HG03097 (cell line): Measurements from ENCODE around the gene ADM.

ENCODE experiments used
- ATAC-seq: cut with Tn5 transposase; IDR thresholded peaks from one replicate; pipeline ENCODE4 v1.9.1; 2021; ENCODE audit not compliant: unreplicated experiment, low FRiP score

ADM gene

GRCh38 chr11:10308201-10308954, 3.5 kb downstream of the ADM start:
- no peak for ATAC-seq

DNA sequence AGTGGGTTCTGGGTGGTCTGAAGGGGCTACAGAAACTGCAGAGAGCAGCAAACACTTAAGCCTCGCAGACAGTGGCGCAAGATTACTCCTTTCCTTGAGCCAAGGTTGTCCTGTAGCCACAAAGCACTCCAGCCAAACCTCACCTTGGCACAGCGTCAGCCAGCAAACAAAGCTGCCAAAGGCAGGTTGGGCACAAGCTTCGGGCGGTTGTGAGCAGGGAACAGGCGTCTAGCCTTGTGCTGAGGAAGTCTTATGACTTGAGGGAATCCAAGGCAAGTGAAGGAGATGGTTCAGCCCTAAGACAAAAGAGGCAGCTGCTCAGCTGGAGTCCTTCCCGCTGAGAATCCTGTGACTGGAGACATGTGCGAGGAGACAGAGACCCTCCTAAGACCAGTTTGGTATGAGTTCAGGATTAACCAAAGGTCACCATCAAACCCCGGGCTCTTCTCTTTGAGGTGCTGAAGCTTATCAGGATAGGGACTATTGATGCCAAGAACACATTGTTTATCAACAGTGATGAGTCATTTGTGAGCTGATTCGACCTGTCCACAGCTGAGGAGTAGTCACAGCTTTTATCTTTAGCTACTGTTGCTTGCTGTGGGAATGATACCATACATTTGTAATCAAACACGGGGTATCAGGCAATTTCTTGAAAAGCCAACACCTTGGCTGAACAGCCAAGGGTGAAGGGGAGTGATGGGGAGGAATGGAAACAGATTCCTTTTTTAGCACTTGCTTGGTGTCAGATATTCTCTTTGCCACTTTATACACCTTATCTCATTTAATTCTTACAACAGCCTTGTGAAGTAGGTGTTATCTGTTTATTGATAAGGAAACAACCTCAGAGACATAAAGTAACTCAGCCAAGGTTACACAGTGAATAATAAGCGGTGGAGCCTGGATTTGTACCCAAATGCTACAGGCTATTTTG, 4.6 kb downstream of the ADM start:
- ATAC-seq: no peak

DNA sequence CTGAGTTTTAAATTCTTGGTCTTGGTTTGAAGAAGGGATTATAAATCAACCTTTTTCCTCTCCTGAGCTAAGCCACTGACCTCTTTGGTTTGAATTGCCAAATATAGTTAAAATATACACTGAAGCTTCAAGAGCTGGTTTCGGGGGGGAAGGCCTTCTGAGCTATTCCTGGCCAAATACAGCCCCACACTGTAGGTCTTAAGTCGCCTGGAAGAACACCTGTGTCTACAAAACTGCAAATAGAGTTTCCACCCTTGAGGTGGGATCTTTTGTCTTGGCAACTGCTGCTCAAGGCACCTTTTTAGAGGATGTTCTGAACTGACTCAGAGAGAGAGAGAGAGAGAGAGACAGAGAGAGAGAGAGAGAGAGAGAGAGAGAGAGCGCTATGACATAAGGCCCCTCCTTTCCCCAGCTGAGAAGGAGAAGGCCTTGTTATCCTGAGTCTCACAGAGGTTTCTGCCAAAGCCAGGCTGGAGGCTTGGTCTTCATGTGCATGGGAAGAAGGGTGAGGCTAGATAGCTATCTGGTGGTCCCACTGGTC, 5.5 kb downstream of the ADM start:
- no peak for ATAC-seq

GRCh38 chr11:10311802-10312201, 6.9 kb downstream of the ADM start:
- ATAC-seq: no peak

DNA sequence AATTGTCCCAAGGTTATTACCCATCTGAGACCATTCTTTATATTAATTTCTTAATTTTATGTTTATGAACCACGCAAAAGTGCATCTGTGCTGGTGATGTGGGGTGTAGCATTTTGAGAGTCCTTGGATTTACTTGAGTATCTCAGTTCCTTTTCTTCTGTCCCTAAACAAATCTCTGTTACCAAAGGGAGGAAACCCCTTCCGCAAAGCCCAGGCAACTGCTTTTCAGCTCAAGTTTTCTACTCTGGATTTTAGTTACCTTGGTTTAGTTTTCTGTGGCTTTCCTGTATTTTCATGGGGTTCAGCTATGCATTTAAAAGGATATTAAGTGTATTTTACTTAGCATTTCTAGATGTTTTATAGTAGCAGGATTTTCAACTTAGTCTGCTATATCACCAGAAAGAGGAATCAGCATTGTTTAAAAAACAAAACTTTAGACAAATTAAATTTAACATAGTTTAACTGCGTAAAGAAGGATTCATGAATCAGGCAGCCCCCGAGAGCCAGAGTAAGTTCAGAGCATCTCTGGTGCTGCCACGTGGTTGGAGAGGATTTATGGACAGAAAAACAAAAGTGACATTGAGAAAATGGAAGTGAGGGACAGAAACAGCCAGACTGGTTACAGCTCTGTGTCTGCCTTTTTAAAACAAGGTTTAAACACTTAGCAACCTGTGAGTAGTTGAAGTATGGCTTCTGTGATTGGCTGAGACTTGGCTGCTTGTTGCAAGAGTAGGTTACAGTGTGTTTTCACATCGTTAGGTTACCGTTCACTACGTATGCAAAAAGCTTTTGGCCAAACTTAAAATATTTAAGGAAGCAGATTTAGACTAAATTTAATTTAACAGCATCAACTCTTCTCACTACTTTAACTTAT, 9.6 kb downstream of the ADM start:
- ATAC-seq: no peak

DNA sequence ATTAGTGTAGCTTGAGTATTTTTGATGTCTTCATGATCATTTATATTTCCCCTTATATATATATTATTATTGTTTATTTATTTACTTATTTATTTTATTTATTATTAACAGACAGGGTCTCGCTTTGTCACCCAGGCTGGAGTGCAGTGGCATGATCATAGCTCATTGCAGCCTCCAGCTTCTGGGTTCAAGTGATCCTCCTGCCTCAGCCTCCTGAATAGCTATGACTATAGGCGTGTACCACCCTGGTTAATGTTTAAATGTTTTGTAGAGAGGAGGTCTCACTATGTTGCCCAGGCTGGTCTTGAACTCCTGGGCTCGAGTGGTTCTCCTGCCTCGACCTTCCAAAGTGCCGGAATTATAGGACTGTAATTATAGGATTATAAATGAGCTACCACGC, 10.2 kb downstream of the ADM start:
- no peak for ATAC-seq

DNA sequence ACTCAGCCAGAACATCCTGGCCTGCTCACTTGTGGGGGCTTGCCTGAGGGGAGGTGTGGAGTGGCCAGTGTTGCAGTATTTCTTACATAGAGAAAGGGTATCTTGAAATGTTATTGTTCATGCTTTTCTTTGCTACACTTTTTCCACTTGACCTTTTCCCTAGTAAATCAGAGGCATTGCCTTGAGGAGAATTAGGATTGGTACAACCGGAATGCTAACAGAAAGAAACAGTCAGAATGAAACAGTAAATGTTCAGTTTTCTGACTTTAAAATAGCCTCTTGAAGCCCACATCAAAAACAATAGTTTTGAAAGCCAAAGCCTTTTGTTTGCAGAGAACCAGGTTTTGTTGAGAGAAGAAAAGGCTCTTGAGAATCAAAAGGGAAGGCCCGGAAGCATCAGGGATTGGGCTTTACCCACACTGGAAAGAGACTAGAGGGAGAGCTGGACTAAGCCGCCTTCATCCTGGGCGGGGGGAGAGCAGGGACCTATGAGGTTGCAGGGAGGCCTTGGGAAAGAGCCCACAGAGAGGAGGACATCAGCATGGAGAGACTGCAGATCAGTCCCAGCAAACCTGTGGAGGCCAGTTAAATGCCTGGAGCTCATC, 12.4 kb downstream of the ADM start:
- ATAC-seq: no peak

DNA sequence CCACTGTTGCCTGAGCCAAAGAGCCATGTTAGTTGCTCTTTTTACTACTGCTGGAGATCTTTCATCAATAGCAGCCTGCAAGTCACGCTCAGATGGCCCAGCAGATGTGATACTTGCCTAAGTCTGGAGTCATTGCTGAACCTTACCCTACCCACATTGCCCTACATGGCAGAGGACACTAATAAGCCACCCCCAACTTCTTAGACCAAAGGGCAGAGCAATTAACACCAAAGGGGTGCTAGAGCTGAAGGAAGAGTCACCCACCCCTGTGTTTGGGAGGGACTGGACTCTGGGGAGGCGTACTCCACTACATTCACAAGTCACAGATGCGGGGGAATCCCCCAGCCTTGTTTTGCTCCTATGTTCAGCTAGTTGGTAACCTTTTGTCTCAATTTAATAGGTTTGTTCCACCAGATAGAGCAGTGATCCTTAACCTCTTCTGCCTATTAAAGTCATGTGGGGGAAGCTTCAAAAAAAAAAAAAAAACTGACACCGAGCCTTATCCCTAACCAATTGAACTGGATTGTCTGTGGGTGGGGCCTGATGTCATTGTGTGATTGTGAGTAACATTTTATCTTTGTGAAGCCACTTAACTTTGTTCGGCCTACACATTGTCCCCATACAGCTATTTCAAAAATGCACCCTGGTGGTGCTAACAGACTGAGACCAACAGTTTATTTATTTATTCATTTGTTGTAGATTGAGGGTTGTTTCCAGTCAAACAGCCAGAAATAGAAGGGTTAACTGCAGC, 13.1 kb downstream of the ADM start:
- no peak for ATAC-seq

DNA sequence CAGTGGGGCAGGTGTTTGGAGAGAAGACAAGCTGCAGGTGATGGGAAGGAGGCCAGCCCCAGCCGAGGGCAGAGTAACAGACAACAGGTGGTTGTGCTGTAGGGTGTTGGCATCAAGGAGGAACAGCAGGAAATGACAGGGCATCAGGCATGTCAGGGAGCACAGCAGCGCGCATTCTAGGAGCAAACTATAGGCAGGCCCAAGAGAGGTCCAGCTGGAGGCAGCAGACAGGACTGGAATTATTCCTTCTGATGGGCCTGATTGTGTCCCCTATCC, 13.6 kb downstream of the ADM start:
- ATAC-seq: no peak

- no peak for ATAC-seq
Observed at GRCh38 chr11:10319702-10320558, 15.1 kb downstream of the ADM start.

DNA sequence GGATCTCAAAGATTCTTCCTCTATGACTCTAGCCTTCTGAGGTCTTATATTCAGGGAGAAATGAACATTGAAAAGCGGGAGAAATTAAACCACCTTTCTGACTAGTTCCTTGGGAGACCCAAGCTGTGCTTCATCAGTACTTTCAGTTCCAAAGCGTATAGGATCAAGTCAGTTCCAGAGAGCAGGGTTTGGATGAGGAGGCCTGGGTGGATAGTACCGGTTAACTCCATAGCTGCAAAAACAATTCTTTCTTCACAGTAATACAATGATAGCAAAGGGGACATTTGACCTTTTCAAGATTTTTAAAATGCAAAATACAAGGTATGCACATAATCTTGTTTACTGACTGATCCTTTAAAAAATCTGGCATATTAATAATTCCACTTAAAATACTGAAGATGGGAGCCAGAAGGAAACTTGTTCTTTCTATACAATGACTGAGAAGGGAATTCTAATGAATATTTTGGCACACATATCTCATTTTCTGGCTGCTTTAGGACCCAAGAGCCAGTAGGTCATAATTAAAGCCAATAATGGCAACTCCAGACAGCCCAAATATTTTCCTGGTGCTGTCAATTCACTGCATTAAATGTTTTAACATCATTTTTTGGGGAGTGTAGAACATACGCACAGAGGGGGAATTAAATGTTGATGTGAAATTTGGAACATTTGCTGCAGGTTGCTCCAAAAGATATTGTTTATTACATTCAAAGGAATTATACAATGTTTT, 16.0 kb downstream of the ADM start:
- no peak for ATAC-seq

DNA sequence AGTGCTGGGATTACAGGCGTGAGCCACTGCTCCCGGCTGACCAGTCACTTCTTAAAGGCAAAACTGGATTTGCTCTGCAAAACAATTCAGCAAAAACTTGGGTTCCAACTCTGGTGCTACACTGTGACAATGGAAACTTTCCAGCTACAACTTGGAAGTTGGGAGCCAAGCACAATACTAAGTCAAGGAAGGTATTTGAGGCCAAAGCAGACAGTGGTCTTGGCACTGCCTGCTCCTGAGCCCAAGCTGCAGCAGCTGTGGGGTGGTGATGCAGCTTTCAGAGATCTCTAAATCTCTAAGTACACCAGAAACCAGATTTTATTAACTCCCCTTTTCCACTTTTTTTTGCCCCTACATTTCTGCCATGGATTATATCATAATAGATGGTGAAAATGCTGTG, 17.5 kb downstream of the ADM start:
- no peak for ATAC-seq

GRCh38 chr11:10322830-10323792, 18.2 kb downstream of the ADM start:
- ATAC-seq: no peak

GRCh38 chr11:10323793-10324170, 18.9 kb downstream of the ADM start:
- no peak for ATAC-seq

DNA sequence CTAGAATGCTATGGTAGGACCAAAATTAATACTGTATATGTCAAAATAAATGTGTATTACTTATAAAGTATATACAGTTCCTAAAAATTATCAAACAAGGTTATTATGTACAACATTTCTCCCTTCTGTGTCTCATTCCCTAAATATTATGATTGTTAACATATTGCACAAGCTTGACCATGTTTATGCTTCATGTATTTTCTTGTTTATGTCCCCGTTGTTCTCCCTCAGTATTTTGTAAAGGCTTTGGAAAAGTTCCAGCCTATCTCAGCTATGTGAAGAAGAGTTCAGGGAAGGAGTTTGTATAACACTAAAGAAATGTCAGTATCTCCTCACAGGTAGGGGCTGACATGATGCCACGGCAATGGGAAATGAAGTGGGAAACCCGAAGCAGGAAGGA, 19.6 kb downstream of the ADM start:
- no peak for ATAC-seq

DNA sequence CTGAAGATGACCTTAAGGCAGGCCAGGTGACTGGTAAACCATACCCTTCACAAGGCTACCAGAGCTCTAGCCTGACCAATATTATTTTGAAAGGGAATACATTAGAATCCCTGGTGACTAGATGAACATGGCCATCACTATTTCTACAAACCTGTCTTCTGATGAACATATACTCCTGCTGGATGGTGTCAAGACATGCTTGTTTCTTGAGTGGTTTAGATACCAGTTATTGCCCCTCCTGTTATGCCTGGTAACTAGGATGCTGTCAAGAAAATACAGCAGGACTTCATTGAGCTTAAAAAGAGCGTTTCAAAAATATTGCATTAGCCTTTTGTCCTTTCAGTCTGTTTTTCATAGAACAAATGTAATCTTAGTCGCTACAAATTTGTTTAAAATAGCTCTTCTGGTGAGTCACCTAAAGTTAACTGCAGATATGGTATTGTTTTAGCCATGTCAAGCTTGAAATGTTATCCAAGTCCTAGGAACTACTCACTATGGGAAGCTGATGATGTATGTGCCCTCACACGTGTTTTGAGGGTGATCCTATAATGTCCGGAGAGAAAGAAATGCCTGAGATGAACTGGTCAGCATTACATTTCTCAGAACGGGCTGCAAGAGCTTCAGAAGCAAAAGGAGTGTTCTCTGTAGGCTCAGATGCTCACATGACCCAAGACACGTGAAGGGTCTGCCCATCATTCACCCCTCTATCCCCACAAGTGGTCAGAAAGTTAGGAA, 20.6 kb downstream of the ADM start:
- no peak for ATAC-seq
